ENCODE measurements around the gene GAPDH.
"Not testable (repeated sequence)": the region's sequence is repeated elsewhere in the genome, so short reads cannot be mapped to it uniquely, and the experiment has no call there.

The GAPDH gene

GRCh38 chr12:6569312-6569711, 35.0 kb downstream of the GAPDH start:
- DNase-seq = no peak

- no peak for DNase-seq
Observed at GRCh38 chr12:6569786-6570185, 35.5 kb downstream of the GAPDH start.

GRCh38 chr12:6570264-6570887, 36.1 kb downstream of the GAPDH start:
- peak in 1 of 2 donors; percentile 31 for DNase-seq

- DNase-seq = no peak
Observed at GRCh38 chr12:6573001-6573400, 38.7 kb downstream of the GAPDH start.

- no peak for DNase-seq
Observed at GRCh38 chr12:6574576-6575295, 40.4 kb downstream of the GAPDH start.

GRCh38 chr12:6575648-6576047, 41.3 kb downstream of the GAPDH start:
- no peak for DNase-seq

GRCh38 chr12:6582196-6582595, 47.9 kb downstream of the GAPDH start:
- DNase-seq = no peak

- DNase-seq = no peak
Observed at GRCh38 chr12:6582959-6583358, 48.6 kb downstream of the GAPDH start.

- no peak for DNase-seq
Observed at GRCh38 chr12:6584293-6584692, 50.0 kb downstream of the GAPDH start.

GRCh38 chr12:6586569-6586968, 52.3 kb downstream of the GAPDH start:
- DNase-seq = not testable (repeated sequence)
